K562 (cell line): ENCODE measurements around the gene AKAP13. TPM values are rescaled to one million over a fixed set of nuclear protein-coding genes. Genes with fewer than 3 reads are reported as not detected.

ENCODE experiments used
- NFRKB ChIP-seq: fragments of 450-650 bp; IDR thresholded peaks from 2 replicates; pipeline ENCODE4 v1.6.1; 2016; ENCODE audit warnings: low read depth
- PCBP1 ChIP-seq: fragments of 200-400 bp; formaldehyde crosslinking; IDR thresholded peaks from 2 replicates; pipeline ENCODE4 v1.6.1; 2018; ENCODE audit warnings: mild to moderate bottlenecking, low read depth, low read length; ENCODE audit not compliant: poor library complexity, severe bottlenecking
- SMAD4 ChIP-seq: fragments of 250-450 bp; sonication (Bioruptor Pico); conservative IDR thresholded peaks from 2 replicates; pipeline ENCODE4 v1.8.0; 2021; ENCODE audit warnings: inconsistent platforms, mild to moderate bottlenecking, moderate library complexity
- polyA plus RNA-seq, 8 experiments: library from polyadenylated mRNA; depleted of rRNA in 4 of 8; stranded (reverse) in 5 of 8; unstranded in 3 of 8; fragments of >200 nt; fragmentation: Nextera tagmentation in 2 of 8; fragmentation: Illumina TruSeq in 1 of 8; extraction: Ambion mirVana in 2 of 8; extraction: Trizol in 1 of 8; gene quantifications; 2 replicates each; pipeline versions ENCODE4 v1.2.1 to v1.2.3, GENCODE V29; 2011 to 2014; ENCODE audit warnings: inconsistent platforms in 1 of 8, missing spikeins in 1 of 8
- total RNA-seq, 7 experiments: library from RNA; depleted of rRNA in 6 of 7; stranded (reverse); fragments of >200 nt in 6 of 7; fragmentation: Illumina TruSeq in 2 of 7; extraction: Trizol in 2 of 7; gene quantifications; 2 replicates each; pipeline versions ENCODE4 v1.2.1 to v1.2.3, GENCODE V29; 2011 to 2021; ENCODE audit warnings: low replicate concordance in 1 of 7
- TF ChIP-seq, protein P1 (sequence below), 2 experiments: fragments of 450-650 bp in 1 of 2; sonication (generic) in 1 of 2; formaldehyde crosslinking in 1 of 2; IDR thresholded peaks; 2 replicates each; pipeline versions ENCODE4 v1.7.1 to v1.9.0; 2016 to 2022; ENCODE audit warnings: inconsistent platforms in 1 of 2, mild to moderate bottlenecking in 1 of 2, missing genetic modification reagents in 1 of 2
- TF ChIP-seq, protein P2 (sequence below): fragments of 250-450 bp; sonication (Bioruptor Pico); IDR thresholded peaks from 2 replicates; pipeline ENCODE4 v1.8.0; 2021; ENCODE audit warnings: borderline replicate concordance, mild to moderate bottlenecking, moderate library complexity; ENCODE audit not compliant: poor library complexity, severe bottlenecking

AKAP13 gene
- total and polyA plus RNA-seq, 9 of the 15 experiments (the other 6 are each of a cell fraction or from before 2014, with no cell fraction given) = 0.03 to 1.7 (median 0.42) TPM

DNA sequence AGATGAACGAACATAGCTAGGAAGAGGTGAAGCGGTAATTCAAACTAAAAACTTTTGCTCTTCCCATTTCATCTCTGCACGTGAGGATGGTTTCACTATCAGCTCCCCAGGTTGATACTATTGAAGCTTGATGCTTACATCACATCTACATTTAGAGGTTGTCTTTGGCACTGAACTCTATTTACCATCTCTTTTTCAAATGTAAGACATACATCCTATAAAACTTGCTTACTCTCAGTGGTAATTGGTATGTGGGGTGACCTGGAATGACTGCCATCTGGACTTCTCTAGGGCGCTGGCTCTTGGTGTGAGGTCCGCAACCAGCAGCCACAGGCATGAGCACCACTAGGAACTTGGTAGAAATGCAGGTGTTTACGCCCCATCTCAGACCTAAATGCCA is 118.1 kb downstream of the AKAP13 start (continued):
- TF ChIP-seq, protein P1, sequence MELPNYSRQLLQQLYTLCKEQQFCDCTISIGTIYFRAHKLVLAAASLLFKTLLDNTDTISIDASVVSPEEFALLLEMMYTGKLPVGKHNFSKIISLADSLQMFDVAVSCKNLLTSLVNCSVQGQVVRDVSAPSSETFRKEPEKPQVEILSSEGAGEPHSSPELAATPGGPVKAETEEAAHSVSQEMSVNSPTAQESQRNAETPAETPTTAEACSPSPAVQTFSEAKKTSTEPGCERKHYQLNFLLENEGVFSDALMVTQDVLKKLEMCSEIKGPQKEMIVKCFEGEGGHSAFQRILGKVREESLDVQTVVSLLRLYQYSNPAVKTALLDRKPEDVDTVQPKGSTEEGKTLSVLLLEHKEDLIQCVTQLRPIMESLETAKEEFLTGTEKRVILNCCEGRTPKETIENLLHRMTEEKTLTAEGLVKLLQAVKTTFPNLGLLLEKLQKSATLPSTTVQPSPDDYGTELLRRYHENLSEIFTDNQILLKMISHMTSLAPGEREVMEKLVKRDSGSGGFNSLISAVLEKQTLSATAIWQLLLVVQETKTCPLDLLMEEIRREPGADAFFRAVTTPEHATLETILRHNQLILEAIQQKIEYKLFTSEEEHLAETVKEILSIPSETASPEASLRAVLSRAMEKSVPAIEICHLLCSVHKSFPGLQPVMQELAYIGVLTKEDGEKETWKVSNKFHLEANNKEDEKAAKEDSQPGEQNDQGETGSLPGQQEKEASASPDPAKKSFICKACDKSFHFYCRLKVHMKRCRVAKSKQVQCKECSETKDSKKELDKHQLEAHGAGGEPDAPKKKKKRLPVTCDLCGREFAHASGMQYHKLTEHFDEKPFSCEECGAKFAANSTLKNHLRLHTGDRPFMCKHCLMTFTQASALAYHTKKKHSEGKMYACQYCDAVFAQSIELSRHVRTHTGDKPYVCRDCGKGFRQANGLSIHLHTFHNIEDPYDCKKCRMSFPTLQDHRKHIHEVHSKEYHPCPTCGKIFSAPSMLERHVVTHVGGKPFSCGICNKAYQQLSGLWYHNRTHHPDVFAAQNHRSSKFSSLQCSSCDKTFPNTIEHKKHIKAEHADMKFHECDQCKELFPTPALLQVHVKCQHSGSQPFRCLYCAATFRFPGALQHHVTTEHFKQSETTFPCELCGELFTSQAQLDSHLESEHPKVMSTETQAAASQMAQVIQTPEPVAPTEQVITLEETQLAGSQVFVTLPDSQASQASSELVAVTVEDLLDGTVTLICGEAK (IDR thresholded peaks at IDR 0.05) = no peak
- TF ChIP-seq, protein P1 (CRISPR knock-in tag; IDR thresholded peaks at IDR 0.05) = no peak
- no peak for TF ChIP-seq SMAD4 (CRISPR knock-in tag)
- TF ChIP-seq, protein P2, sequence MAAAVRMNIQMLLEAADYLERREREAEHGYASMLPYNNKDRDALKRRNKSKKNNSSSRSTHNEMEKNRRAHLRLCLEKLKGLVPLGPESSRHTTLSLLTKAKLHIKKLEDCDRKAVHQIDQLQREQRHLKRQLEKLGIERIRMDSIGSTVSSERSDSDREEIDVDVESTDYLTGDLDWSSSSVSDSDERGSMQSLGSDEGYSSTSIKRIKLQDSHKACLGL (CRISPR knock-in tag) = no peak
- no peak for TF ChIP-seq NFRKB
- TF ChIP-seq PCBP1 = no peak
